Liver (tissue), 9 donors: ENCODE data around the gene LRRC7. TPM values are rescaled to one million over a fixed set of nuclear protein-coding genes. Genes with fewer than 3 reads are reported as not detected.

Experiments used
- DNase-seq: peaks from one replicate; pipeline ENCODE4 v3.0.0-alpha.2; 2017; ENCODE audit warnings: low spot score
- H3K27ac ChIP-seq, 2 donors: one replicate each; pipeline ENCODE4 v1.7.0; 2013; ENCODE audit warnings: inconsistent platforms in 2 of 2, low read length in 2 of 2, control low read depth in 1 of 2, low read depth in 1 of 2, mild to moderate bottlenecking in 1 of 2
- H3K27me3 ChIP-seq, 4 donors: one replicate each; pipeline versions ENCODE4 v1.6.1 to v1.7.0; 2013; ENCODE audit warnings: low read length in 3 of 4, inconsistent platforms in 1 of 4, mild to moderate bottlenecking in 1 of 4, moderate library complexity in 1 of 4; ENCODE audit not compliant: control insufficient read depth in 4 of 4, insufficient read depth in 4 of 4
- H3K36me3 ChIP-seq, 4 donors: one replicate each; pipeline versions ENCODE4 v1.6.1 to v1.7.0; 2013; ENCODE audit warnings: low read length in 3 of 4, mild to moderate bottlenecking in 3 of 4, low read depth in 1 of 4, moderate library complexity in 1 of 4; ENCODE audit not compliant: control insufficient read depth in 4 of 4, insufficient read depth in 3 of 4
- H3K4me1 ChIP-seq, 4 donors: one replicate each; pipeline versions ENCODE4 v1.6.1 to v1.7.0; 2013; ENCODE audit warnings: low read length in 3 of 4, mild to moderate bottlenecking in 3 of 4, moderate library complexity in 1 of 4; ENCODE audit not compliant: control insufficient read depth in 4 of 4, insufficient read depth in 4 of 4
- H3K4me3 ChIP-seq, 3 donors: one replicate each; pipeline versions ENCODE4 v1.6.1 to v1.7.0; 2013; ENCODE audit warnings: low read length in 3 of 3, control low read depth in 1 of 3, low read depth in 1 of 3, mild to moderate bottlenecking in 1 of 3
- H3K9ac ChIP-seq, 2 donors: one replicate each; pipeline ENCODE4 v1.7.0; 2013; ENCODE audit warnings: low read length in 2 of 2, mild to moderate bottlenecking in 2 of 2, moderate library complexity in 2 of 2, control low read depth in 1 of 2, low read depth in 1 of 2
- H3K9me3 ChIP-seq, 4 donors: one replicate each; pipeline versions ENCODE4 v1.6.1 to v1.7.0; 2013; ENCODE audit warnings: low read length in 3 of 4; ENCODE audit not compliant: control insufficient read depth in 4 of 4
- FOXA1 ChIP-seq: IDR thresholded peaks from 2 replicates; pipeline ENCODE4 v1.6.1; 2016; ENCODE audit warnings: antibody characterized with exemption
- FOXA2 ChIP-seq: IDR thresholded peaks from 2 replicates; pipeline ENCODE4 v1.6.1; 2016; ENCODE audit warnings: antibody characterized with exemption
- GABPA ChIP-seq, 2 donors: IDR thresholded peaks in 1 of 2; conservative IDR thresholded peaks in 1 of 2; 2 replicates each; pipeline ENCODE4 v1.6.1; 2016; ENCODE audit warnings: antibody characterized with exemption in 2 of 2, mild to moderate bottlenecking in 1 of 2, moderate library complexity in 1 of 2
- HNF4A ChIP-seq, 2 donors: conservative IDR thresholded peaks; 2 replicates each; pipeline ENCODE4 v1.6.1; 2016; ENCODE audit warnings: antibody characterized with exemption in 2 of 2, mild to moderate bottlenecking in 2 of 2
- HNF4G ChIP-seq: IDR thresholded peaks from 2 replicates; pipeline ENCODE4 v1.6.1; 2016; ENCODE audit warnings: antibody characterized with exemption
- JUND ChIP-seq, 2 donors: IDR thresholded peaks; 2 replicates each; pipeline ENCODE4 v1.6.1; 2016; ENCODE audit warnings: antibody characterized with exemption in 2 of 2
- NR2F2 ChIP-seq: IDR thresholded peaks from 2 replicates; pipeline ENCODE4 v1.6.1; 2016; ENCODE audit warnings: antibody characterized with exemption
- RAD21 ChIP-seq, 2 donors: IDR thresholded peaks; 2 replicates each; pipeline ENCODE4 v1.6.1; 2016; ENCODE audit warnings: antibody characterized with exemption in 2 of 2, mild to moderate bottlenecking in 2 of 2
- RXRA ChIP-seq, 2 donors: IDR thresholded peaks; 2 replicates each; pipeline ENCODE4 v1.6.1; 2017 to 2018; ENCODE audit warnings: antibody characterized with exemption in 2 of 2, mild to moderate bottlenecking in 1 of 2
- SP1 ChIP-seq: IDR thresholded peaks from 2 replicates; pipeline ENCODE4 v1.6.1; 2018; ENCODE audit warnings: antibody characterized with exemption, mild to moderate bottlenecking
- TAF1 ChIP-seq: conservative IDR thresholded peaks from 2 replicates; pipeline ENCODE4 v1.6.1; 2016; ENCODE audit warnings: antibody characterized with exemption, mild to moderate bottlenecking
- YY1 ChIP-seq: IDR thresholded peaks from 2 replicates; pipeline ENCODE4 v1.6.1; 2016; ENCODE audit warnings: antibody characterized with exemption, mild to moderate bottlenecking
- WGBS: extraction: QIAGEN DNeasy Blood & Tissue Kit; methylation state at CpG from one replicate; pipeline ENCODE4 v1.1.7; 2013; 5-methylcytosine and 5-hydroxymethylcytosine counted together
- polyA plus RNA-seq, 2 donors: library from polyadenylated mRNA; stranded (reverse) in 1 of 2; unstranded in 1 of 2; fragments of 200-250 nt in 1 of 2; fragments of >200 nt in 1 of 2; fragmentation: Nextera tagmentation in 1 of 2; extraction: Ambion mirVana in 1 of 2; gene quantifications; one replicate each; pipeline versions ENCODE4 v1.2.1 to v1.2.3, GENCODE V29; 2013 to 2015
- total RNA-seq, 2 donors: library from RNA; depleted of rRNA; stranded (reverse); fragments of >200 nt; gene quantifications; one replicate each; pipeline ENCODE4 v1.2.3, GENCODE V29; 2014
- TF ChIP-seq, protein P1 (sequence below): IDR thresholded peaks from 2 replicates; pipeline ENCODE4 v1.6.1; 2016; ENCODE audit warnings: antibody characterized with exemption
- TF ChIP-seq, protein P2 (sequence below): IDR thresholded peaks from 2 replicates; pipeline ENCODE4 v1.6.1; 2016; ENCODE audit warnings: antibody characterized with exemption
- donor health status: healthy.
- donor health status: healthy.
- donor health status: healthy.
- donor health status: healthy.
- donor health status: healthy.

The LRRC7 gene
- total and polyA plus RNA-seq, 4 donors = 0.08 to 1.1 (median 0.67) TPM

DNA sequence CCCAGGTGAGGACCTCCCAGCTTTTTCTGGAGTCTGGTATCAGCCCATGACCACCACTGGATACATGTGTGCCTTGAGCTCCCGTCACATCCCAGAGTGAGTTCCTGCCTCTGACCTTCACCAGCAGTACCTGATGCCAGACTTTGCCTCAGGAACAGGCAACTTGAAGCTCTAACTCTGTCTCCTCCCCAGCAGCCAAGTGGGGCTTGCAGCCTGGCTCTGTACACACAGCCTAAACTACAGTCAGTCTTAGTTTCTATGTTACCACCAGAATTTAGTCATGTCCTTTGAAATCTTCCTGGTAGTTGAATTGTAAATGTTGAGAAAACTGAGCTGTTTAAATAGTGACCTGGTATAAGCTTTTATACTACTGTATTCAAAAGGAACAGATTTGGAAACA lies 431.1 kb downstream of the LRRC7 start:
- Histone ChIP-seq H3K9ac (no peak overlapping the region), H3K9me3 (no peaks in the 10 kb centered on the region), H3K36me3 (no peaks in the 10 kb centered on the region), H3K4me3 (no peak overlapping the region), H3K4me1 (no peaks in the 10 kb centered on the region), H3K27ac (no peak overlapping the region), H3K27me3 (no peaks in the 10 kb centered on the region)
- no peak for TF ChIP-seq TAF1
- TF ChIP-seq JUND (IDR thresholded peaks at IDR 0.05) = no peak
- TF ChIP-seq SP1 = no peak
- no peak for TF ChIP-seq YY1
- TF ChIP-seq, protein P1, sequence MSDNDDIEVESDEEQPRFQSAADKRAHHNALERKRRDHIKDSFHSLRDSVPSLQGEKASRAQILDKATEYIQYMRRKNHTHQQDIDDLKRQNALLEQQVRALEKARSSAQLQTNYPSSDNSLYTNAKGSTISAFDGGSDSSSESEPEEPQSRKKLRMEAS = no peak
- no peak for TF ChIP-seq HNF4G
- DNase-seq = no peak
- 63% methylated on average over 1 of the region's 1 CpG for WGBS

DNA sequence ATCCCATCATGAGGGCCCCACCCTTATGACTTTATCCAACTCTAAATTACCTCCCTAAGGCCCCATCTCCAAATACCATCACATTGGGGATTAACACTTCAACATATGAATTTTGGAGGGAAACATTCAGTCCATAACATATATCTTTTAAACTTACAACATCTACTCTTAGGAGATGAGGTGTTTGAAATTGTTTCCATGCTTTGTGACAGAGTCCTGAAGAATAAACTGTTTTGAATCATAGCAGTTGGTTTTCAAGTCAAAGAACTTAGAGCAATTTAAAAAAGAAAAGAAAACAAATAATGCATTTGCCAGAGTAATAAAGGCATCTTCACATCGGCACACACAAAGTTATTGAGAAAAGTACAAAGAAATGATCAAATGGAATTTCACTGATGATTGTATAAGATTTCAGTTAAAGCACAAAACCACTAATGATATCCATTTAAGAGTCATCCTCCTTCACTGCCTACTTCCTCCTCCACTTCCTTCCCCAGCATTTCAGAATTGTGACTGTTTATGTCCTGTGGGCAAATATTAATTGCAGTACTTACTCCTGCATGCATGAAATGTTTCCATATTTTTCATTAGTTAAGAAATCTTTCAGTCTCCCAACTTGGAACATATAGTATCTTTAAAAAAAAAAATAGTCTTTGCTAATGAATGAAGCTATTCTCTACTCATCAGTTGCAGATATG lies 435.6 kb downstream of the LRRC7 start:
- no peak overlapping the region for H3K4me3 ChIP-seq
- no peak overlapping the region for H3K27ac ChIP-seq
- no peak for DNase-seq
- 84% methylated on average over 1 of the region's 1 CpG for WGBS
- H3K27me3 ChIP-seq = no peaks in the 10 kb centered on the region
- no peaks in the 10 kb centered on the region for H3K4me1 ChIP-seq
- H3K9ac ChIP-seq = no peak overlapping the region
- H3K36me3 ChIP-seq = no peaks in the 10 kb centered on the region
- TF ChIP-seq FOXA2 (no peak), GABPA (IDR thresholded peaks at IDR 0.05 in 1 of 2, conservative IDR thresholded peaks at IDR 0.05 in 1 of 2) (no peak), YY1 (no peak), HNF4A (conservative IDR thresholded peaks at IDR 0.05) (no peak)
- no peaks in the 10 kb centered on the region for H3K9me3 ChIP-seq

DNA sequence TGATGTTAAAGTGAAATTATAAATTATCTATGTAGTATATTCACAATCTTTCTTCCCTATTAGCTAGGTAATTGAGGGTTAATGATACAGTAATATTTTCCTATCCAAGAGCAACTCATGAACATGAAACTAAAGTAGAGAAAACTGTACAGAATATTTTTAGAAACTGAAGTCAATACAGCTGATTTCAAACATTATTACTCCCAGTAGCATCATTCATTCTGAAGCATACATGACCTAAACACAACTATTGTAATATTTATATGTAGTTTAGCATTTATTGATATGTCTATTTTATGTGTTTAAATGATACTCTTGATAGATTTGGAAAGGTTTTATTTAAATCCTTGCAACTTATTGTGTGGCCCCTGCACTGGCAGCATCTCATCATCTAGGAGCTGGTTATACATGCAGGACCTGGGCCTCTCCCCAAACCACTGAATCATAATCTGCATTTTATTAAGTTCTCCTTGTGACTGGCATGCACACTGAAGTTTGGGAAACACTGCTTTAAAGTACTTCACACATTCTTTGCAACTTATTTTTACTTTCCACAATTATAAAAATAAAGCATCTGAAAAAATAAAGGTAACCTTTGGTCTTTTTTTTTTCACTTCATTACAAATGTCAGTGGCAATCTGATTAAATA lies 437.8 kb downstream of the LRRC7 start:
- no peak overlapping the region for H3K9ac ChIP-seq
- no peaks in the 10 kb centered on the region for H3K36me3 ChIP-seq
- H3K9me3 ChIP-seq = no peaks in the 10 kb centered on the region
- no peak overlapping the region for H3K4me3 ChIP-seq
- no peak overlapping the region for H3K27ac ChIP-seq
- H3K27me3 ChIP-seq = no peaks in the 10 kb centered on the region
- H3K4me1 ChIP-seq = no peaks in the 10 kb centered on the region
- no peak for DNase-seq
- TF ChIP-seq TAF1 (no peak), HNF4G (no peak), RXRA (IDR thresholded peaks at IDR 0.05) (no peak), NR2F2 (no peak), RAD21 (IDR thresholded peaks at IDR 0.05) (no peak), HNF4A (conservative IDR thresholded peaks at IDR 0.05) (no peak), YY1 (no peak), FOXA2 (no peak), FOXA1 (no peak)
- TF ChIP-seq, protein P1 = no peak
- TF ChIP-seq, protein P2, sequence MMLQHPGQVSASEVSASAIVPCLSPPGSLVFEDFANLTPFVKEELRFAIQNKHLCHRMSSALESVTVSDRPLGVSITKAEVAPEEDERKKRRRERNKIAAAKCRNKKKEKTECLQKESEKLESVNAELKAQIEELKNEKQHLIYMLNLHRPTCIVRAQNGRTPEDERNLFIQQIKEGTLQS = no peak
